HepG2 (cell line): ENCODE measurements around the gene SULT2B1. TPM values are rescaled to one million over a fixed set of nuclear protein-coding genes. Genes with fewer than 3 reads are reported as not detected.

Experiments used
- CEBPB ChIP-seq: IDR thresholded peaks from 2 replicates; pipeline ENCODE4 v1.6.1; 2011; ENCODE audit warnings: low read depth, low read length, improper control_type of control experiment, borderline replicate concordance
- GABPA ChIP-seq, 2 experiments: IDR thresholded peaks; 2 replicates each; pipeline ENCODE4 v1.6.1; 2011 to 2016; ENCODE audit warnings: low read depth in 2 of 2, low read length in 1 of 2, missing biosample characterization in 1 of 2, missing genetic modification characterization in 1 of 2
- HES4 ChIP-seq: sonication (generic); formaldehyde crosslinking; IDR thresholded peaks from 2 replicates; pipeline ENCODE4 v1.9.0; 2021; ENCODE audit warnings: mild to moderate bottlenecking, missing genetic modification reagents, borderline replicate concordance
- HNRNPL ChIP-seq: fragments of 200-400 bp; formaldehyde crosslinking; IDR thresholded peaks from 2 replicates; pipeline ENCODE4 v1.6.1; 2017; ENCODE audit warnings: mild to moderate bottlenecking, low read depth, low read length
- HNRNPUL1 ChIP-seq: fragments of 200-400 bp; formaldehyde crosslinking; IDR thresholded peaks from 2 replicates; pipeline ENCODE4 v1.6.1; 2017; ENCODE audit warnings: low read depth, mild to moderate bottlenecking, low read length, moderate library complexity
- JUN ChIP-seq: sonication (generic); formaldehyde crosslinking; IDR thresholded peaks from 2 replicates; pipeline ENCODE4 v1.4.0; 2020; ENCODE audit warnings: mild to moderate bottlenecking, missing genetic modification reagents
- JUND ChIP-seq: sonication (generic); formaldehyde crosslinking; IDR thresholded peaks from 2 replicates; pipeline ENCODE4 v1.8.0; 2022; ENCODE audit warnings: mild to moderate bottlenecking, missing genetic modification reagents
- KDM1A ChIP-seq: IDR thresholded peaks from 2 replicates; pipeline ENCODE4 v1.6.1; 2016; ENCODE audit warnings: missing compliant biosample characterization
- MED13 ChIP-seq: sonication (generic); formaldehyde crosslinking; IDR thresholded peaks from 2 replicates; pipeline ENCODE4 v1.5.0; 2020; ENCODE audit warnings: missing genetic modification reagents
- MLLT10 ChIP-seq: sonication (generic); formaldehyde crosslinking; IDR thresholded peaks from 2 replicates; pipeline ENCODE4 v1.4.0; 2020; ENCODE audit warnings: missing genetic modification reagents
- NR0B2 ChIP-seq: sonication (generic); formaldehyde crosslinking; IDR thresholded peaks from 2 replicates; pipeline ENCODE4 v1.4.0; 2020; ENCODE audit warnings: mild to moderate bottlenecking, missing genetic modification reagents
- RFX3 ChIP-seq: IDR thresholded peaks from 2 replicates; pipeline ENCODE4 v1.6.1; 2016; ENCODE audit warnings: missing biosample characterization, missing genetic modification reagents
- SUZ12 ChIP-seq: fragments of 150-350 bp; IDR thresholded peaks from 2 replicates; pipeline ENCODE4 v1.6.1; 2014; ENCODE audit warnings: low read depth, low read length
- TAF15 ChIP-seq: fragments of 200-400 bp; formaldehyde crosslinking; IDR thresholded peaks from one replicate; pipeline ENCODE4 v1.6.1; 2018; ENCODE audit warnings: mild to moderate bottlenecking, low read depth, low read length; ENCODE audit not compliant: poor library complexity, severe bottlenecking
- TOE1 ChIP-seq: sonication (generic); formaldehyde crosslinking; IDR thresholded peaks from 2 replicates; pipeline ENCODE4 v1.4.0; 2020; ENCODE audit warnings: mild to moderate bottlenecking, missing genetic modification reagents
- TOPORS ChIP-seq: sonication (generic); formaldehyde crosslinking; IDR thresholded peaks from 2 replicates; pipeline ENCODE4 v1.8.0; 2023; ENCODE audit warnings: mild to moderate bottlenecking, missing genetic modification reagents
- TRIM24 ChIP-seq: sonication (generic); formaldehyde crosslinking; IDR thresholded peaks from 2 replicates; pipeline ENCODE4 v1.8.0; 2022; ENCODE audit warnings: mild to moderate bottlenecking, missing genetic modification reagents
- XRCC5 ChIP-seq: fragments of 200-400 bp; formaldehyde crosslinking; optimal IDR thresholded peaks from 2 replicates; pipeline ENCODE3; 2017; ENCODE audit warnings: mild to moderate bottlenecking, low read length
- ZNF224 ChIP-seq: sonication (generic); formaldehyde crosslinking; IDR thresholded peaks from 2 replicates; pipeline ENCODE4 v1.5.0; 2020; ENCODE audit warnings: mild to moderate bottlenecking, missing genetic modification reagents
- ZNF234 ChIP-seq: sonication (generic); formaldehyde crosslinking; conservative IDR thresholded peaks from 2 replicates; pipeline ENCODE4 v1.5.1; 2020; ENCODE audit warnings: mild to moderate bottlenecking, missing genetic modification reagents
- ZNF274 ChIP-seq: sonication (generic); formaldehyde crosslinking; IDR thresholded peaks from 2 replicates; pipeline ENCODE4 v1.5.1; 2020; ENCODE audit warnings: mild to moderate bottlenecking, missing genetic modification reagents
- ZNF292 ChIP-seq: sonication (generic); formaldehyde crosslinking; IDR thresholded peaks from 2 replicates; pipeline ENCODE4 v1.8.1; 2022; ENCODE audit warnings: mild to moderate bottlenecking, low read depth, missing genetic modification reagents, borderline replicate concordance
- ZNF337 ChIP-seq: sonication (generic); formaldehyde crosslinking; IDR thresholded peaks from 2 replicates; pipeline ENCODE4 v1.5.1; 2020; ENCODE audit warnings: missing genetic modification reagents, low read depth, mild to moderate bottlenecking, borderline replicate concordance
- ZNF441 ChIP-seq: sonication (generic); formaldehyde crosslinking; IDR thresholded peaks from 2 replicates; pipeline ENCODE4 v1.7.0; 2021; ENCODE audit warnings: missing genetic modification reagents, borderline replicate concordance
- ZNF552 ChIP-seq: sonication (generic); formaldehyde crosslinking; IDR thresholded peaks from 2 replicates; pipeline ENCODE4 v1.9.0; 2022; ENCODE audit warnings: missing genetic modification reagents, mild to moderate bottlenecking, borderline replicate concordance
- ZNF660 ChIP-seq: sonication (generic); formaldehyde crosslinking; IDR thresholded peaks from 2 replicates; pipeline ENCODE4 v1.5.1; 2020; ENCODE audit warnings: mild to moderate bottlenecking, low read depth, missing genetic modification reagents, borderline replicate concordance
- polyA plus RNA-seq, 8 experiments: library from polyadenylated mRNA; depleted of rRNA in 3 of 8; stranded (reverse) in 7 of 8; unstranded in 1 of 8; fragments of >200 nt; fragmentation: Illumina TruSeq in 4 of 8; extraction: Trizol in 4 of 8; gene quantifications; 2 replicates each; pipeline versions ENCODE4 v1.2.1 to v1.2.3, GENCODE V29; 2011 to 2016; ENCODE audit warnings: low read depth in 4 of 8, missing spikeins in 1 of 8, mixed read lengths in 1 of 8; ENCODE audit not compliant: insufficient read depth in 1 of 8
- total RNA-seq, 5 experiments: library from RNA; depleted of rRNA; stranded (reverse); fragments of >200 nt; fragmentation: Illumina TruSeq; extraction: Trizol; gene quantifications; 2 replicates each; pipeline ENCODE4 v1.2.3, GENCODE V29; 2016; ENCODE audit warnings: low read depth in 1 of 5
- TF ChIP-seq, protein P1 (sequence below): sonication (generic); formaldehyde crosslinking; IDR thresholded peaks from 2 replicates; pipeline ENCODE4 v1.4.0; 2020; ENCODE audit warnings: missing genetic modification reagents, borderline replicate concordance
- TF ChIP-seq, protein P2 (sequence below): sonication (generic); formaldehyde crosslinking; IDR thresholded peaks from 2 replicates; pipeline ENCODE4 v1.4.0; 2020; ENCODE audit warnings: missing genetic modification reagents
- TF ChIP-seq, protein P3 (sequence below): sonication (generic); formaldehyde crosslinking; IDR thresholded peaks from 2 replicates; pipeline ENCODE4 v1.9.0; 2022; ENCODE audit warnings: low read depth, missing genetic modification reagents

SULT2B1 gene
- total and polyA plus RNA-seq, 2 of the 13 experiments (the other 11 are each of a cell fraction or from before 2014, with no cell fraction given), result 0.13 TPM; not detected in 1

- TF ChIP-seq ZNF224 (CRISPR knock-in tag) (no peak), XRCC5 (peak; percentile 70), HES4 (CRISPR knock-in tag) (no peak), MLLT10 (CRISPR knock-in tag) (no peak), JUND (peak; percentile 70), TOE1 (no peak), TAF15 (no peak), NR0B2 (no peak), ZNF234 (CRISPR knock-in tag) (no peak), CEBPB (no peak), RFX3 (CRISPR knock-in tag) (no peak), ZNF441 (CRISPR knock-in tag) (no peak), ZNF552 (CRISPR knock-in tag) (no peak), HNRNPUL1 (no peak), ZNF660 (CRISPR knock-in tag) (no peak), GABPA (IDR thresholded peaks at IDR 0.05; ENCODE audit: low read depth, low read length) (no peak), GABPA (CRISPR knock-in tag; IDR thresholded peaks at IDR 0.05; ENCODE audit: low read depth) (no peak), HNRNPL (0 out of 2 replicates have a peak, but pooled peaks have one; percentile 21), ZNF292 (CRISPR knock-in tag) (peak; percentile 46; the same call in 1 of the 2 replicates), TOPORS (no peak), ZNF274 (CRISPR knock-in tag) (peak; percentile 41; the same call in 1 of the 2 replicates), SUZ12 (no peak), MED13 (CRISPR knock-in tag) (no peak), KDM1A (CRISPR knock-in tag) (no peak), JUN (CRISPR knock-in tag) (peak; percentile 43; the same call in 1 of the 2 replicates), TRIM24 (CRISPR knock-in tag) (no peak), ZNF337 (CRISPR knock-in tag) (no peak)
- TF ChIP-seq, protein P1, sequence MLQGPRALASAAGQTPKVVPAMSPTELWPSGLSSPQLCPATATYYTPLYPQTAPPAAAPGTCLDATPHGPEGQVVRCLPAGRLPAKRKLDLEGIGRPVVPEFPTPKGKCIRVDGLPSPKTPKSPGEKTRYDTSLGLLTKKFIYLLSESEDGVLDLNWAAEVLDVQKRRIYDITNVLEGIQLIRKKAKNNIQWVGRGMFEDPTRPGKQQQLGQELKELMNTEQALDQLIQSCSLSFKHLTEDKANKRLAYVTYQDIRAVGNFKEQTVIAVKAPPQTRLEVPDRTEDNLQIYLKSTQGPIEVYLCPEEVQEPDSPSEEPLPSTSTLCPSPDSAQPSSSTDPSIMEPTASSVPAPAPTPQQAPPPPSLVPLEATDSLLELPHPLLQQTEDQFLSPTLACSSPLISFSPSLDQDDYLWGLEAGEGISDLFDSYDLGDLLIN, result no peak
- TF ChIP-seq, protein P2, sequence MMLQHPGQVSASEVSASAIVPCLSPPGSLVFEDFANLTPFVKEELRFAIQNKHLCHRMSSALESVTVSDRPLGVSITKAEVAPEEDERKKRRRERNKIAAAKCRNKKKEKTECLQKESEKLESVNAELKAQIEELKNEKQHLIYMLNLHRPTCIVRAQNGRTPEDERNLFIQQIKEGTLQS (CRISPR knock-in tag), result peak; percentile 73
- TF ChIP-seq, protein P3, sequence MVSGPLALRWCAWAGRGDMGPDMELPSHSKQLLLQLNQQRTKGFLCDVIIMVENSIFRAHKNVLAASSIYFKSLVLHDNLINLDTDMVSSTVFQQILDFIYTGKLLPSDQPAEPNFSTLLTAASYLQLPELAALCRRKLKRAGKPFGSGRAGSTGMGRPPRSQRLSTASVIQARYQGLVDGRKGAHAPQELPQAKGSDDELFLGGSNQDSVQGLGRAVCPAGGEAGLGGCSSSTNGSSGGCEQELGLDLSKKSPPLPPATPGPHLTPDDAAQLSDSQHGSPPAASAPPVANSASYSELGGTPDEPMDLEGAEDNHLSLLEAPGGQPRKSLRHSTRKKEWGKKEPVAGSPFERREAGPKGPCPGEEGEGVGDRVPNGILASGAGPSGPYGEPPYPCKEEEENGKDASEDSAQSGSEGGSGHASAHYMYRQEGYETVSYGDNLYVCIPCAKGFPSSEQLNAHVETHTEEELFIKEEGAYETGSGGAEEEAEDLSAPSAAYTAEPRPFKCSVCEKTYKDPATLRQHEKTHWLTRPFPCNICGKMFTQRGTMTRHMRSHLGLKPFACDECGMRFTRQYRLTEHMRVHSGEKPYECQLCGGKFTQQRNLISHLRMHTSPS (CRISPR knock-in tag), result peak; percentile 72
Observed at GRCh38 chr19:48568345-48568886, 16.4 kb downstream of the SULT2B1 start (continued).
